K562 (cell line): Measurements from ENCODE around the gene SIM1. TPM values are rescaled to one million over a fixed set of nuclear protein-coding genes. Genes with fewer than 3 reads are reported as not detected.

Source experiments
- ATAC-seq: fragments of 200-7000 bp; cut with Tn5 transposase; 3 replicates; pipeline ENCODE4 v1.9.1; 2020; ENCODE audit warnings: moderate library complexity
- BruUV-seq: library from RNA; stranded (reverse); fragments of 400-500 nt; replicated peaks from 2 replicates; lab custom pipeline; 2021; lab: Mats Ljungman, UMichigan
- CTCF ChIA-PET: fragments of 300-600 bp; formaldehyde crosslinking; extraction: SDS; loops from one replicate; lab custom pipeline; 2021; ENCODE audit warnings: low intra/inter-chr PET ratio; lab: Yijun Ruan, JAX
- POLR2A ChIA-PET: fragments of 300-600, 350-650 bp; sonication (Branson Sonifier 250); formaldehyde crosslinking; extraction: SDS; loops from one replicate; lab custom pipeline; 2021; ENCODE audit warnings: antibody characterized with exemption, inconsistent platforms; lab: Yijun Ruan, JAX
- DNase-seq, 4 experiments: peaks; one replicate each; pipeline versions ENCODE4 v3.0.0 to v3.0.0-alpha.2; 2011 to 2018; ENCODE audit warnings: low spot score in 3 of 4, mixed read lengths in 3 of 4; ENCODE audit errors: extremely low read depth in 1 of 4
- FAIRE-seq: peaks from 2 replicates; lab custom pipeline; 2011; peaks lifted over from hg19 to GRCh38; lab: Jason Lieb, UNC
- H2AFZ ChIP-seq: 2 replicates; pipeline ENCODE4 v1.6.0; 2011; ENCODE audit warnings: low read depth, low read length, control low read depth, inconsistent platforms
- H3K27ac ChIP-seq: fragments of 200-600 bp; 3 replicates; pipeline ENCODE4 v1.8.0; 2011; ENCODE audit warnings: low read depth, mild to moderate bottlenecking, control low read depth, inconsistent platforms, low read length, moderate library complexity, mixed read lengths; ENCODE audit errors: extremely low read depth
- H3K27me3 ChIP-seq, 2 experiments: fragments of 300-600 bp in 1 of 2; 2 replicates in 1 of 2; 3 replicates in 1 of 2; pipeline versions ENCODE4 v1.6.0 to v1.8.0; 2011; ENCODE audit warnings: inconsistent platforms in 2 of 2, low read length in 2 of 2, mild to moderate bottlenecking in 1 of 2, mixed read lengths in 1 of 2, moderate library complexity in 1 of 2; ENCODE audit not compliant: control insufficient read depth in 2 of 2, insufficient read depth in 2 of 2
- H3K36me3 ChIP-seq: fragments of 300-600 bp; 3 replicates; pipeline ENCODE4 v1.8.0; 2011; ENCODE audit warnings: mild to moderate bottlenecking, low read length, inconsistent platforms; ENCODE audit not compliant: control insufficient read depth, insufficient read depth
- H3K4me1 ChIP-seq, 2 experiments: fragments of 200-600 bp in 1 of 2; replicated peaks in 1 of 2; 2 replicates in 1 of 2; 3 replicates in 1 of 2; pipeline versions ENCODE4 v1.5.1 to v1.8.0; 2011; ENCODE audit warnings: inconsistent platforms in 2 of 2, low read length in 2 of 2, mild to moderate bottlenecking in 1 of 2, mixed read lengths in 1 of 2, moderate library complexity in 1 of 2; ENCODE audit not compliant: control insufficient read depth in 2 of 2, insufficient read depth in 2 of 2
- H3K4me2 ChIP-seq: 2 replicates; pipeline ENCODE4 v1.6.1; 2011; ENCODE audit warnings: low read length, control low read depth, inconsistent platforms, mixed read lengths; ENCODE audit not compliant: insufficient read depth
- H3K4me3 ChIP-seq: fragments of 200-600 bp; sonication (generic), shearing (Covaris generic); 2 replicates; pipeline ENCODE4 v1.5.1; 2016; ENCODE audit warnings: control low read depth, inconsistent platforms
- H3K79me2 ChIP-seq: fragments of 200-600 bp; 3 replicates; pipeline ENCODE4 v1.8.0; 2011; ENCODE audit warnings: low read length, inconsistent platforms; ENCODE audit not compliant: control insufficient read depth, insufficient read depth
- H3K9ac ChIP-seq, 2 experiments: 2 replicates each; pipeline versions ENCODE4 v1.6.0 to v1.6.1; 2011; ENCODE audit warnings: low read depth in 2 of 2, low read length in 2 of 2, control low read depth in 1 of 2, inconsistent platforms in 1 of 2, mild to moderate bottlenecking in 1 of 2, mixed read lengths in 1 of 2; ENCODE audit not compliant: insufficient read depth in 1 of 2
- H3K9me1 ChIP-seq: one replicate; pipeline ENCODE4 v1.6.0; 2011; ENCODE audit warnings: inconsistent platforms, mild to moderate bottlenecking, low read length, moderate library complexity; ENCODE audit not compliant: control insufficient read depth, insufficient read depth
- H3K9me3 ChIP-seq: replicated peaks from 2 replicates; pipeline ENCODE4 v1.5.1; 2011; ENCODE audit warnings: low read depth, low read length, inconsistent platforms; ENCODE audit not compliant: control insufficient read depth, insufficient read depth
- H4K20me1 ChIP-seq: replicated peaks from 2 replicates; pipeline ENCODE4 v1.6.1; 2011; ENCODE audit warnings: low read length, inconsistent platforms, mixed read lengths; ENCODE audit not compliant: control insufficient read depth, insufficient read depth
- BHLHE40 ChIP-seq: IDR thresholded peaks from 2 replicates; pipeline ENCODE4 v1.6.1; 2011; ENCODE audit warnings: low read length, improper control_type of control experiment
- ETV1 ChIP-seq: fragments of 450-650 bp; conservative IDR thresholded peaks from 2 replicates; pipeline ENCODE4 v1.6.1; 2016; ENCODE audit warnings: missing genetic modification characterization, control low read depth, low read depth, missing compliant biosample characterization
- HNRNPLL ChIP-seq: fragments of 200-400 bp; formaldehyde crosslinking; IDR thresholded peaks from 2 replicates; pipeline ENCODE4 v1.6.1; 2017; ENCODE audit warnings: low read length, low read depth, mild to moderate bottlenecking; ENCODE audit not compliant: poor library complexity, severe bottlenecking
- MXI1 ChIP-seq: IDR thresholded peaks from 2 replicates; pipeline ENCODE4 v1.6.1; 2011; ENCODE audit warnings: low read depth, mild to moderate bottlenecking, improper control_type of control experiment, low read length
- ZFP36 ChIP-seq: fragments of 150-350 bp; IDR thresholded peaks from 2 replicates; pipeline ENCODE4 v1.6.1; 2018; ENCODE audit warnings: low read length, low read depth; ENCODE audit not compliant: partially characterized antibody
- ZNF175 ChIP-seq: fragments of 200-800 bp; sonication (Bioruptor generic); IDR thresholded peaks from 2 replicates; pipeline ENCODE4 v1.6.1; 2016; ENCODE audit warnings: low read depth, mild to moderate bottlenecking, missing genetic modification characterization, missing compliant biosample characterization
- ZNF277 ChIP-seq: fragments of 250-450 bp; sonication (Bioruptor Pico); IDR thresholded peaks from 2 replicates; pipeline ENCODE4 v1.8.0; 2022; ENCODE audit warnings: inconsistent platforms, mild to moderate bottlenecking, moderate library complexity, borderline replicate concordance
- ZNF592 ChIP-seq: fragments of 450-650 bp; IDR thresholded peaks from 2 replicates; pipeline ENCODE4 v1.6.1; 2017; ENCODE audit warnings: antibody characterized with exemption, mild to moderate bottlenecking
- ZZZ3 ChIP-seq: fragments of 450-650 bp; IDR thresholded peaks from 2 replicates; pipeline ENCODE4 v1.6.1; 2016; ENCODE audit warnings: antibody characterized with exemption, mild to moderate bottlenecking, moderate library complexity
- WGBS: fragments of 100-300 bp; shearing (Covaris generic); methylation state at CpG from one replicate; pipeline ENCODE4 v1.1.6; 2016; ENCODE audit warnings: low coverage, mixed read lengths; ENCODE audit not compliant: insufficient coverage; ENCODE audit errors: missing lambda C conversion rate; 5-methylcytosine and 5-hydroxymethylcytosine counted together
- in situ Hi-C: fragments of 300-500 bp; cut with MboI; formaldehyde crosslinking; loops from 4 replicates; pipeline ENCODE4 v1.15.0; 2018; ENCODE audit warnings: inconsistent platforms, mixed read lengths
- intact Hi-C: fragments of 100-400 bp; cut with micrococcal nuclease; formaldehyde crosslinking; loops from 2 replicates; pipeline ENCODE4 v1.14.2; 2022
- polyA plus RNA-seq, 8 experiments: library from polyadenylated mRNA; depleted of rRNA in 4 of 8; stranded (reverse) in 5 of 8; unstranded in 3 of 8; fragments of >200 nt; fragmentation: Nextera tagmentation in 2 of 8; fragmentation: Illumina TruSeq in 1 of 8; extraction: Ambion mirVana in 2 of 8; extraction: Trizol in 1 of 8; gene quantifications; 2 replicates each; pipeline versions ENCODE4 v1.2.1 to v1.2.3, GENCODE V29; 2011 to 2014; ENCODE audit warnings: inconsistent platforms in 1 of 8, missing spikeins in 1 of 8
- total RNA-seq, 7 experiments: library from RNA; depleted of rRNA in 6 of 7; stranded (reverse); fragments of >200 nt in 6 of 7; fragmentation: Illumina TruSeq in 2 of 7; extraction: Trizol in 2 of 7; gene quantifications; 2 replicates each; pipeline versions ENCODE4 v1.2.1 to v1.2.3, GENCODE V29; 2011 to 2021; ENCODE audit warnings: low replicate concordance in 1 of 7
- TF ChIP-seq, protein P1 (sequence below), 2 experiments: fragments of 450-650 bp; conservative IDR thresholded peaks; 2 replicates each; pipeline ENCODE4 v1.6.1; 2017; ENCODE audit warnings: mild to moderate bottlenecking in 2 of 2, moderate library complexity in 2 of 2
- TF ChIP-seq, protein P2 (sequence below): sonication (generic); formaldehyde crosslinking; IDR thresholded peaks from 2 replicates; pipeline ENCODE4 v1.8.0; 2022; ENCODE audit warnings: mild to moderate bottlenecking, missing genetic modification reagents

Gene SIM1
- total and polyA plus RNA-seq, 9 of the 15 experiments (the other 6 are each of a cell fraction or from before 2014, with no cell fraction given) = not detected

- in situ Hi-C loops (no loop called here), intact Hi-C loops (no loop called here)
- BruUV-seq = no TSS peak
- Histone ChIP-seq H3K4me1 (no peaks in the 10 kb centered on the region), H3K79me2 (no peaks in the 10 kb centered on the region), H3K27me3 (no peaks in the 10 kb centered on the region), H3K9me1 (no peaks in the 10 kb centered on the region), H3K27ac (no peak overlapping the region), H3K9me3 (no peaks in the 10 kb centered on the region), H3K36me3 (peaks cover 27% of the 10 kb centered on the region; the same call in 2 of the 3 replicates), H4K20me1 (no peaks in the 10 kb centered on the region), H3K9ac (no peak overlapping the region), H2AFZ (no peak overlapping the region), H3K4me2 (no peak overlapping the region), H3K4me3 (no peak overlapping the region)
- ChIA-PET CTCF (interaction anchor here (0.6 kb wide), 1 partner anchor 897 kb away, joined by 3 read pairs; no protein-coding TSS in a partner anchor), POLR2A (no interaction called here)
- TF ChIP-seq, protein P1, sequence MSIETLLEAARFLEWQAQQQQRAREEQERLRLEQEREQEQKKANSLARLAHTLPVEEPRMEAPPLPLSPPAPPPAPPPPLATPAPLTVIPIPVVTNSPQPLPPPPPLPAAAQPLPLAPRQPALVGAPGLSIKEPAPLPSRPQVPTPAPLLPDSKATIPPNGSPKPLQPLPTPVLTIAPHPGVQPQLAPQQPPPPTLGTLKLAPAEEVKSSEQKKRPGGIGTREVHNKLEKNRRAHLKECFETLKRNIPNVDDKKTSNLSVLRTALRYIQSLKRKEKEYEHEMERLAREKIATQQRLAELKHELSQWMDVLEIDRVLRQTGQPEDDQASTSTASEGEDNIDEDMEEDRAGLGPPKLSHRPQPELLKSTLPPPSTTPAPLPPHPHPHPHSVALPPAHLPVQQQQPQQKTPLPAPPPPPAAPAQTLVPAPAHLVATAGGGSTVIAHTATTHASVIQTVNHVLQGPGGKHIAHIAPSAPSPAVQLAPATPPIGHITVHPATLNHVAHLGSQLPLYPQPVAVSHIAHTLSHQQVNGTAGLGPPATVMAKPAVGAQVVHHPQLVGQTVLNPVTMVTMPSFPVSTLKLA (conservative IDR thresholded peaks at IDR 0.05) = no peak
- TF ChIP-seq, protein P2, sequence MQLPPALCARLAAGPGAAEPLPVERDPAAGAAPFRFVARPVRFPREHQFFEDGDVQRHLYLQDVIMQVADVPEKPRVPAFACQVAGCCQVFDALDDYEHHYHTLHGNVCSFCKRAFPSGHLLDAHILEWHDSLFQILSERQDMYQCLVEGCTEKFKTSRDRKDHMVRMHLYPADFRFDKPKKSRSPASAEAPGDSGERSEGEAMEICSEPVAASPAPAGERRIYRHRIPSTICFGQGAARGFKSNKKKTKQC (CRISPR knock-in tag) = no peak
- TF ChIP-seq ETV1 (tag) (no peak), ZZZ3 (no peak), MXI1 (no peak), BHLHE40 (no peak), ZFP36 (no peak), ZNF175 (CRISPR knock-in tag) (no peak), ZNF277 (CRISPR knock-in tag) (no peak), ZNF592 (no peak), HNRNPLL (no peak)
- WGBS = 87% methylated on average over 3 of the region's 3 CpGs
- no peak for ATAC-seq
- FAIRE-seq = no peak
- DNase-seq = no peak
These were observed 44.4 kb upstream of the SIM1 start for GRCh38 chr6:100509101-100509500.
